Kidney (tissue), 14 donors: ENCODE data around the gene C10orf95. TPM values are rescaled to one million over a fixed set of nuclear protein-coding genes. Genes with fewer than 3 reads are reported as not detected.

Experiments
- DNase-seq, 5 donors: peaks; one replicate each; pipeline ENCODE4 v3.0.0-alpha.2; 2013 to 2020
- FAIRE-seq: peaks from 2 replicates; lab custom pipeline; 2012; peaks lifted over from hg19 to GRCh38; lab: Jason Lieb, UNC
- H3K27ac ChIP-seq, 2 donors: one replicate each; pipeline ENCODE4 v1.7.0; 2013; ENCODE audit warnings: low read depth in 2 of 2, low read length in 2 of 2, inconsistent platforms in 1 of 2
- H3K27me3 ChIP-seq: one replicate; pipeline ENCODE4 v1.7.1; 2013; ENCODE audit warnings: low read length, inconsistent platforms; ENCODE audit not compliant: control insufficient read depth, insufficient read depth
- H3K36me3 ChIP-seq, 3 donors: one replicate each; pipeline versions ENCODE4 v1.7.0 to v1.7.1; 2013; ENCODE audit warnings: low read length in 3 of 3, control low read depth in 1 of 3, inconsistent platforms in 1 of 3; ENCODE audit not compliant: insufficient read depth in 3 of 3, control insufficient read depth in 2 of 3
- H3K4me1 ChIP-seq, 3 donors: one replicate each; pipeline versions ENCODE4 v1.7.0 to v1.7.1; 2013; ENCODE audit warnings: low read length in 3 of 3, inconsistent platforms in 1 of 3, low read depth in 1 of 3; ENCODE audit not compliant: control insufficient read depth in 2 of 3, insufficient read depth in 2 of 3
- H3K4me3 ChIP-seq, 3 donors: one replicate each; pipeline versions ENCODE4 v1.7.0 to v1.8.1; 2013; ENCODE audit warnings: low read length in 3 of 3, control low read depth in 1 of 3, inconsistent platforms in 1 of 3
- H3K9ac ChIP-seq, 3 donors: one replicate each; pipeline versions ENCODE4 v1.7.0 to v1.7.1; 2013; ENCODE audit warnings: low read length in 3 of 3, control low read depth in 1 of 3, inconsistent platforms in 1 of 3
- H3K9me3 ChIP-seq, 3 donors: one replicate each; pipeline versions ENCODE4 v1.7.0 to v1.7.1; 2013; ENCODE audit warnings: low read length in 3 of 3, control low read depth in 1 of 3, inconsistent platforms in 1 of 3; ENCODE audit not compliant: control insufficient read depth in 2 of 3, insufficient read depth in 1 of 3
- intact Hi-C: fragments of 100-400 bp; cut with DNase I; formaldehyde crosslinking; loops from one replicate; pipeline ENCODE4 v1.11.1; 2022
- polyA plus RNA-seq: library from polyadenylated mRNA; stranded (reverse); fragments of 350-450 nt; fragmentation: Illumina TruSeq; extraction: RNeasy Lipid Tissue Mini Kit (QIAGEN cat#74804); gene quantifications from one replicate; pipeline ENCODE4 v1.2.3, GENCODE V29; 2014; ENCODE audit warnings: low read depth, low replicate concordance; ENCODE audit not compliant: insufficient read depth
- total RNA-seq: library from RNA; stranded (reverse); fragmentation: NEBNext Ultra II Directional; extraction: Animal tissue kit (Norgen Biotek cat#: 25700); gene quantifications from one replicate; pipeline ENCODE4 v1.2.1, GENCODE V29; 2021
- TF ChIP-seq, protein P1 (sequence below): IDR thresholded peaks from 3 replicates; pipeline ENCODE4 v1.5.1; 2012; ENCODE audit warnings: mild to moderate bottlenecking, moderate library complexity, borderline replicate concordance; ENCODE audit not compliant: insufficient read depth; ENCODE audit errors: extremely low read depth
- donor health status: control.
- donor health status: control.
- donor health status: control.
- donor health status: control.
- donor health status: control.
- donor health status: DM: yes; HTN: yes; CAD: no.
- donor health status: Normal renal cell carcinoma (clear cell type).

Gene C10orf95
- total and polyA plus RNA-seq, 2 donors from 2014 or later: 0.62 to 2.7 TPM

DNA sequence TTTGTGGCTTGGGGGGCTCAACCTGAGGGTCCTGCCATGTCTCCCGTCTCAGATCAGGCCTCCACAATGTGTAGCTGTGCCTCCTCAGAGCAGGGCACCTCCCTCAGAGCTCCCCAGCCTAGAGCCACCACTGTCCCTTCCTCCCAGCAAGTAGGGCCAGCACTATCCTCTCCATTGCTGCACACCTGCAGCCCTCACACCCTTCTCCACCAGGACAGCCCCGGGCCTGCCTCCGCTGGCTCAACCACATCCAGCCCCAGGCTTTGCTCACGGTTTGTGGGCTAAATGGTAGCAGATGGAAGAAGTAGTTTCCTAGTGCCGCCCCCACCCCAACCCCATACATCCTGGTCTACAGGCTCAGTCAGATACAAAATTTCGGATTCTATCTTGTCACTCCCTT, 45.7 kb downstream of the C10orf95 start:
- Histone ChIP-seq H3K36me3 (no peaks in the 10 kb centered on the region), H3K9me3 (no peaks in the 10 kb centered on the region), H3K27me3 (no peaks in the 10 kb centered on the region), H3K4me1 (peaks cover 0 to 3% (median 0%) of the 10 kb centered on the region in 3 donors), H3K27ac (no peak overlapping the region), H3K4me3 (no peak overlapping the region), H3K9ac (no peak overlapping the region)
- TF ChIP-seq, protein P1, sequence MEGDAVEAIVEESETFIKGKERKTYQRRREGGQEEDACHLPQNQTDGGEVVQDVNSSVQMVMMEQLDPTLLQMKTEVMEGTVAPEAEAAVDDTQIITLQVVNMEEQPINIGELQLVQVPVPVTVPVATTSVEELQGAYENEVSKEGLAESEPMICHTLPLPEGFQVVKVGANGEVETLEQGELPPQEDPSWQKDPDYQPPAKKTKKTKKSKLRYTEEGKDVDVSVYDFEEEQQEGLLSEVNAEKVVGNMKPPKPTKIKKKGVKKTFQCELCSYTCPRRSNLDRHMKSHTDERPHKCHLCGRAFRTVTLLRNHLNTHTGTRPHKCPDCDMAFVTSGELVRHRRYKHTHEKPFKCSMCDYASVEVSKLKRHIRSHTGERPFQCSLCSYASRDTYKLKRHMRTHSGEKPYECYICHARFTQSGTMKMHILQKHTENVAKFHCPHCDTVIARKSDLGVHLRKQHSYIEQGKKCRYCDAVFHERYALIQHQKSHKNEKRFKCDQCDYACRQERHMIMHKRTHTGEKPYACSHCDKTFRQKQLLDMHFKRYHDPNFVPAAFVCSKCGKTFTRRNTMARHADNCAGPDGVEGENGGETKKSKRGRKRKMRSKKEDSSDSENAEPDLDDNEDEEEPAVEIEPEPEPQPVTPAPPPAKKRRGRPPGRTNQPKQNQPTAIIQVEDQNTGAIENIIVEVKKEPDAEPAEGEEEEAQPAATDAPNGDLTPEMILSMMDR: no peak
- intact Hi-C loops: no loop called here
- FAIRE-seq: no peak
- peak in 1 of 5 donors; percentile 61 for DNase-seq

DNA sequence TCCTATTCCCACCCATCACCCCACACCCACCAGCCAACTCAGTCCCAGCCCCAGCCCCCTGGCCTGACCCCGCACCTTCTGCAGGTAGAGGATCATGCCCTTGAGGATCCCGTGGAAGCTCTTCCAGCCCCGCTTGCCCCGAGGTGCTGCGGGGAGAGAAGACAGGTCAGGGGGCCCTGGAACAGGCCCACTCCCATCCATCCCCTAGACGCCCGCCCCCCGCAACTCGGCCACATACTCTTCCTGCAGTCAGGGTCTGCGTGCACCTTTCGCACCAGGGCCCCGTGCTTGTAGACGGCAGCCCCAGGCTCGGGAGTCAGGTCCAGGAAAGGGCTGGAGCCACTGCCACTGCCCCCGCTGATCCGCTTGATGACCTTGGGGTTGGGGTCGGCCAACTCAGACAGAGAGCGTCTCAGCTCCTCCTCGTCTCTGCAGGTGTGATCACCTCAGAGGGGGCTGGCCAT, 46.2 kb downstream of the C10orf95 start:
- FAIRE-seq: no peak
- peaks cover 0 to 3% (median 0%) of the 10 kb centered on the region in 3 donors for H3K4me1 ChIP-seq
- TF ChIP-seq, protein P1: no peak
- H3K9ac ChIP-seq: no peak overlapping the region
- H3K27ac ChIP-seq: no peak overlapping the region
- intact Hi-C loops: no loop called here
- peak in 1 of 5 donors; percentile 78 for DNase-seq
- no peaks in the 10 kb centered on the region for H3K9me3 ChIP-seq
- no peak overlapping the region for H3K4me3 ChIP-seq
- H3K36me3 ChIP-seq: no peaks in the 10 kb centered on the region
- H3K27me3 ChIP-seq: no peaks in the 10 kb centered on the region

DNA sequence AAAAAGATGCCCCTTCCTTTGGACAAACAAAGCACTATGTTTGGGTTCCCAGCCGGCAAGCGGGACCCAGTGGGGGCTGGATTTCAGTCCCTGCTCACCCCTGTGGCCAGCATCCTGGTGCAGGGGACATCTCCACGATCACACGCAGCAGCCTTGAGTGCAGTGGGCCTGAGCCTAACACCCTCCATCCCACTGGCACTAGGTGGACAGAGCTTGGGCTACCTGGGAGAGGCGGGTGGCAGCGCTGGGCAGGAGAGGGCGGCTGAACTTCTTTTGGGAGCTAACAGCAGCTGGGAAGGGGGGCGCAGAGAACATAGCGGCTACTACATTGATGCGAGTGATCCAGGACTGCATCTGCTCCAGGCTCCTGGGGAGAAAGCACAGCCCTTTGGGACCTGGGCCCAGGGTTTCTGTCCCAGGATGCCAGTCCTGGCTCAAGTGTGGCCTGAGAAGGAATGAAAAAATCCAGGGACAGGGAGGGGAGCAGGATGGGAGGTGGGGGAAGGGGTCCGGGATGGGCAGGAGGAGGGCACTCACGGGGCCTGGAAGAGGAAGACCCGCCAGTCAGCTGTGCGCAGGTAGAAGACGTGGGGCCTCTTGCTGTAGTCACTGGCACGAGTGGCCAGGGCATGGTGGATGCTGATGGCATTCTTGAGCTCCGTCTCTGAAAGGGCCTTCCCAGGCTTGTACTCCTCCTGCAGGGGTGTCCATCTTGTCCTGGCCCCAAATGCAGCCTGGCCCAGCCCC, 46.8 kb downstream of the C10orf95 start:
- Histone ChIP-seq H3K9me3 (no peaks in the 10 kb centered on the region), H3K27me3 (no peaks in the 10 kb centered on the region), H3K36me3 (no peaks in the 10 kb centered on the region), H3K9ac (no peak overlapping the region), H3K27ac (no peak overlapping the region), H3K4me1 (peaks cover 0 to 4% (median under 1%) of the 10 kb centered on the region in 3 donors), H3K4me3 (no peak overlapping the region)
- peak in 1 of 5 donors; percentile 64 for DNase-seq
- TF ChIP-seq, protein P1: no peak
- intact Hi-C loops: no loop called here
- no peak for FAIRE-seq
